Neural progenitor cell (in vitro differentiated cells): ENCODE measurements around the gene ZMYND12. TPM values are rescaled to one million over a fixed set of nuclear protein-coding genes. Genes with fewer than 3 reads are reported as not detected.

ENCODE experiments used
- DNase-seq: peaks from one replicate; pipeline ENCODE4 v3.0.0-alpha.2; 2016; ENCODE audit warnings: low spot score
- H2AFZ ChIP-seq: fragments of 200-600 bp; sonication (generic); replicated peaks from 2 replicates; pipeline ENCODE4 v1.6.1; 2016; ENCODE audit warnings: antibody characterized with exemption
- H3F3A ChIP-seq: fragments of 200-600 bp; sonication (generic); 2 replicates; pipeline ENCODE4 v1.6.1; 2016; ENCODE audit warnings: antibody characterized with exemption, low read depth
- H3K27ac ChIP-seq: fragments of 200-600 bp; sonication (generic); 2 replicates; pipeline ENCODE4 v1.5.1; 2016; ENCODE audit warnings: mild to moderate bottlenecking
- H3K27me3 ChIP-seq: fragments of 200-600 bp; sonication (generic); 2 replicates; pipeline ENCODE4 v1.6.1; 2016; ENCODE audit warnings: mild to moderate bottlenecking, moderate library complexity
- H3K36me3 ChIP-seq: fragments of 200-600 bp; sonication (generic); 2 replicates; pipeline ENCODE4 v1.5.1; 2016
- H3K4me1 ChIP-seq: fragments of 200-600 bp; sonication (generic); 2 replicates; pipeline ENCODE4 v1.6.1; 2016; ENCODE audit warnings: mixed run types
- H3K4me2 ChIP-seq: fragments of 200-600 bp; sonication (generic); 2 replicates; pipeline ENCODE4 v1.6.1; 2016
- H3K4me3 ChIP-seq: fragments of 200-600 bp; sonication (generic); 2 replicates; pipeline ENCODE4 v1.5.1; 2016
- H3K79me2 ChIP-seq: fragments of 200-600 bp; sonication (generic); 2 replicates; pipeline ENCODE4 v1.6.1; 2016; ENCODE audit warnings: low read depth
- H3K9ac ChIP-seq: fragments of 200-600 bp; sonication (generic); 2 replicates; pipeline ENCODE4 v1.6.1; 2016
- H3K9me3 ChIP-seq: fragments of 200-600 bp; sonication (generic); 2 replicates; pipeline ENCODE4 v1.5.1; 2016; ENCODE audit warnings: low read depth
- H4K20me1 ChIP-seq: fragments of 200-600 bp; sonication (generic); 2 replicates; pipeline ENCODE4 v1.6.1; 2016; ENCODE audit warnings: low read depth
- H3K27ac Mint-ChIP-seq: 3 replicates; pipeline ENCODE4 v1.8.0; 2021; ENCODE audit warnings: mixed read lengths
- H3K27me3 Mint-ChIP-seq: 2 replicates; pipeline ENCODE4 v1.8.0; 2022; ENCODE audit warnings: low read depth, mild to moderate bottlenecking, inconsistent platforms, moderate library complexity, mixed read lengths; ENCODE audit not compliant: insufficient read depth
- H3K36me3 Mint-ChIP-seq: 3 replicates; pipeline ENCODE4 v1.8.0; 2021; ENCODE audit warnings: mixed read lengths
- H3K4me1 Mint-ChIP-seq: 3 replicates; pipeline ENCODE4 v1.8.0; 2021; ENCODE audit warnings: mixed read lengths
- H3K4me3 Mint-ChIP-seq: 3 replicates; pipeline ENCODE4 v1.8.0; 2021; ENCODE audit warnings: mild to moderate bottlenecking, moderate library complexity, mixed read lengths
- H3K9me3 Mint-ChIP-seq: 3 replicates; pipeline ENCODE4 v1.8.0; 2020; ENCODE audit warnings: mixed read lengths
- CTCF ChIP-seq: fragments of 200-600 bp; sonication (generic); IDR thresholded peaks from 2 replicates; pipeline ENCODE4 v1.5.1; 2017; ENCODE audit warnings: antibody characterized with exemption, mild to moderate bottlenecking
- EZH2 ChIP-seq: fragments of 200-600 bp; sonication (generic); IDR thresholded peaks from 2 replicates; pipeline ENCODE4 v1.6.1; 2017; ENCODE audit warnings: antibody characterized with exemption, mild to moderate bottlenecking, moderate library complexity
- EZH2phosphoT487 ChIP-seq: fragments of 200-600 bp; sonication (generic); IDR thresholded peaks from 2 replicates; pipeline ENCODE4 v1.6.1; 2017; ENCODE audit warnings: antibody characterized with exemption
- total RNA-seq: library from RNA; depleted of rRNA; stranded (reverse); fragments of >200 nt; gene quantifications from 2 replicates; pipeline ENCODE4 v1.2.3, GENCODE V29; 2015; ENCODE audit warnings: low replicate concordance

The ZMYND12 gene
- total RNA-seq, 1 donor from 2014 or later: 1.3 TPM

GRCh38 chr1:42453386-42453785 lies 2.4 kb downstream of the ZMYND12 start:
- no peak overlapping the region for H3K9ac ChIP-seq
- H3K9me3 ChIP-seq: no peaks in the 10 kb centered on the region
- H3K4me2 ChIP-seq: no peak overlapping the region
- H2AFZ ChIP-seq: no peak overlapping the region
- H3K79me2 ChIP-seq: peaks cover 17% of the 10 kb centered on the region
- peaks cover 5% of the 10 kb centered on the region for H3K4me1 ChIP-seq
- TF ChIP-seq EZH2 (no peak), CTCF (no peak), EZH2phosphoT487 (no peak)
- H3K4me3 ChIP-seq: no peak overlapping the region
- H3K27ac ChIP-seq: no peak overlapping the region
- peaks cover 6% of the 10 kb centered on the region for H3F3A ChIP-seq
- Mint-ChIP-seq H3K36me3 (peaks cover 3% of the 10 kb centered on the region), H3K27ac (no peak overlapping the region), H3K9me3 (no peaks in the 10 kb centered on the region), H3K4me1 (peaks cover 17% of the 10 kb centered on the region), H3K4me3 (no peak overlapping the region), H3K27me3 (peaks cover 10% of the 10 kb centered on the region)
- no peak for DNase-seq
- H3K36me3 ChIP-seq: no peaks in the 10 kb centered on the region
- no peaks in the 10 kb centered on the region for H4K20me1 ChIP-seq
- no peaks in the 10 kb centered on the region for H3K27me3 ChIP-seq

- H3K27ac ChIP-seq: no peak overlapping the region
- no peak overlapping the region for H3K4me2 ChIP-seq
- H3K9me3 ChIP-seq: no peaks in the 10 kb centered on the region
- Mint-ChIP-seq H3K27me3 (peaks cover 5% of the 10 kb centered on the region), H3K4me3 (no peak overlapping the region), H3K27ac (no peak overlapping the region), H3K36me3 (no peaks in the 10 kb centered on the region), H3K4me1 (no peaks in the 10 kb centered on the region), H3K9me3 (no peaks in the 10 kb centered on the region)
- no peaks in the 10 kb centered on the region for H3F3A ChIP-seq
- H3K9ac ChIP-seq: no peak overlapping the region
- DNase-seq: no peak
- no peaks in the 10 kb centered on the region for H3K36me3 ChIP-seq
- H3K4me3 ChIP-seq: no peak overlapping the region
- no peak overlapping the region for H2AFZ ChIP-seq
- no peaks in the 10 kb centered on the region for H4K20me1 ChIP-seq
- H3K79me2 ChIP-seq: no peaks in the 10 kb centered on the region
- TF ChIP-seq EZH2phosphoT487: no peak
- no peak for TF ChIP-seq CTCF
- TF ChIP-seq EZH2: no peak
- H3K27me3 ChIP-seq: no peaks in the 10 kb centered on the region
- no peaks in the 10 kb centered on the region for H3K4me1 ChIP-seq
These were observed 5.8 kb downstream of the ZMYND12 start for GRCh38 chr1:42450061-42450460.

- no peaks in the 10 kb centered on the region for H3F3A ChIP-seq
- H2AFZ ChIP-seq: no peak overlapping the region
- H3K27me3 ChIP-seq: no peaks in the 10 kb centered on the region
- H3K79me2 ChIP-seq: no peaks in the 10 kb centered on the region
- H3K36me3 ChIP-seq: no peaks in the 10 kb centered on the region
- no peaks in the 10 kb centered on the region for H4K20me1 ChIP-seq
- no peak overlapping the region for H3K9ac ChIP-seq
- no peaks in the 10 kb centered on the region for H3K4me1 ChIP-seq
- Mint-ChIP-seq H3K27ac (no peak overlapping the region), H3K36me3 (no peaks in the 10 kb centered on the region), H3K9me3 (no peaks in the 10 kb centered on the region), H3K27me3 (no peaks in the 10 kb centered on the region), H3K4me3 (no peak overlapping the region), H3K4me1 (no peaks in the 10 kb centered on the region)
- no peak overlapping the region for H3K4me2 ChIP-seq
- no peak overlapping the region for H3K4me3 ChIP-seq
- no peak for DNase-seq
- H3K9me3 ChIP-seq: no peaks in the 10 kb centered on the region
- H3K27ac ChIP-seq: no peak overlapping the region
- TF ChIP-seq CTCF (no peak), EZH2phosphoT487 (no peak), EZH2 (no peak)
These were observed 6.6 kb downstream of the ZMYND12 start for GRCh38 chr1:42449256-42449655.
